ENCODE data around the gene PACS1.

GRCh38 chr11:66291303-66291705, 221.2 kb downstream of the PACS1 start:
- TF ChIP-seq, protein P1, sequence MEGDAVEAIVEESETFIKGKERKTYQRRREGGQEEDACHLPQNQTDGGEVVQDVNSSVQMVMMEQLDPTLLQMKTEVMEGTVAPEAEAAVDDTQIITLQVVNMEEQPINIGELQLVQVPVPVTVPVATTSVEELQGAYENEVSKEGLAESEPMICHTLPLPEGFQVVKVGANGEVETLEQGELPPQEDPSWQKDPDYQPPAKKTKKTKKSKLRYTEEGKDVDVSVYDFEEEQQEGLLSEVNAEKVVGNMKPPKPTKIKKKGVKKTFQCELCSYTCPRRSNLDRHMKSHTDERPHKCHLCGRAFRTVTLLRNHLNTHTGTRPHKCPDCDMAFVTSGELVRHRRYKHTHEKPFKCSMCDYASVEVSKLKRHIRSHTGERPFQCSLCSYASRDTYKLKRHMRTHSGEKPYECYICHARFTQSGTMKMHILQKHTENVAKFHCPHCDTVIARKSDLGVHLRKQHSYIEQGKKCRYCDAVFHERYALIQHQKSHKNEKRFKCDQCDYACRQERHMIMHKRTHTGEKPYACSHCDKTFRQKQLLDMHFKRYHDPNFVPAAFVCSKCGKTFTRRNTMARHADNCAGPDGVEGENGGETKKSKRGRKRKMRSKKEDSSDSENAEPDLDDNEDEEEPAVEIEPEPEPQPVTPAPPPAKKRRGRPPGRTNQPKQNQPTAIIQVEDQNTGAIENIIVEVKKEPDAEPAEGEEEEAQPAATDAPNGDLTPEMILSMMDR (conservative IDR thresholded peaks at IDR 0.05), result no peak
- TF ChIP-seq ZFX (IDR thresholded peaks at IDR 0.05), result no peak
